ENCODE results near the gene WNT8B. TPM values are rescaled to one million over a fixed set of nuclear protein-coding genes. Genes with fewer than 3 reads are reported as not detected.

The WNT8B gene
- total RNA-seq, 2 experiments from 2014 or later, result not detected

DNA sequence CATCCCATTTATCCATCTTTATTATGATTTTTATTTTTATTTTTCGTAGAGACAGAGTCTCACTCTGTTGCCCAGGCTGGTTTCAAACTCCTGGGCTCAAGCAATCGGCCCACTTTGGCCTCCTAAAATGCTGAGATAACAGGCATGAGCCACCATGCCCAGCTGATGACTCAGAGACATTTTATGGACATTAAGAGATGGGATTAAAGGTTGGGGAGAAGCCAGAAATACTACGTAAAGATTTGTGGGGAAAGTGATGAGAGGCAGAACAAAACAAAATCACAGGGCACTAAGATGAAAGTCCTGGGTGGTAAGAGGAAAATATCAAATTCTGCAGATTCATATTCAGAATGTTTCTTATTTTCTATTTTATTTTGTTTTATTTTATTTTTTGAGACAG lies 7.6 kb downstream of the WNT8B start:
- no peak overlapping the region for H3K4me3 ChIP-seq (ENCODE audit: low read depth, low read length, poor library complexity, severe bottlenecking)
- intact Hi-C loops (cut with micrococcal nuclease; ENCODE audit: unreplicated experiment), result no loop called here
- no peaks in the 10 kb centered on the region for H3K9me3 ChIP-seq (ENCODE audit: low read length)
- no peaks in the 10 kb centered on the region for H3K9me2 ChIP-seq (ENCODE audit: insufficient read depth, low read length)
- no peaks in the 10 kb centered on the region for H3K4me1 ChIP-seq (ENCODE audit: insufficient read depth, low read length, poor library complexity, severe bottlenecking)
- H4K20me1 ChIP-seq (ENCODE audit: insufficient read depth, low read length), result no peaks in the 10 kb centered on the region
- no peaks in the 10 kb centered on the region for H3K79me2 ChIP-seq (ENCODE audit: insufficient read depth, low read depth, low read length)
- H3K36me3 ChIP-seq (ENCODE audit: insufficient read depth, low read length), result no peaks in the 10 kb centered on the region
- H3K4me2 ChIP-seq (ENCODE audit: low read length), result no peak overlapping the region
- H2AFZ ChIP-seq (ENCODE audit: low read length), result no peak overlapping the region
- no peak overlapping the region for H3K27ac ChIP-seq (ENCODE audit: low read depth, low read length, poor library complexity, severe bottlenecking)
- ChIA-PET CTCF (ENCODE audit: unreplicated experiment) (no interaction called here), POLR2A (no interaction called here)
- BruUV-seq (replicated peaks), result no TSS peak
- DNase-seq (ENCODE audit: low spot score), result no peak
- no peak for TF ChIP-seq EZH2phosphoT487 (IDR thresholded peaks at IDR 0.05; ENCODE audit: borderline replicate concordance, low read depth, low read length)
- TF ChIP-seq, protein P1, sequence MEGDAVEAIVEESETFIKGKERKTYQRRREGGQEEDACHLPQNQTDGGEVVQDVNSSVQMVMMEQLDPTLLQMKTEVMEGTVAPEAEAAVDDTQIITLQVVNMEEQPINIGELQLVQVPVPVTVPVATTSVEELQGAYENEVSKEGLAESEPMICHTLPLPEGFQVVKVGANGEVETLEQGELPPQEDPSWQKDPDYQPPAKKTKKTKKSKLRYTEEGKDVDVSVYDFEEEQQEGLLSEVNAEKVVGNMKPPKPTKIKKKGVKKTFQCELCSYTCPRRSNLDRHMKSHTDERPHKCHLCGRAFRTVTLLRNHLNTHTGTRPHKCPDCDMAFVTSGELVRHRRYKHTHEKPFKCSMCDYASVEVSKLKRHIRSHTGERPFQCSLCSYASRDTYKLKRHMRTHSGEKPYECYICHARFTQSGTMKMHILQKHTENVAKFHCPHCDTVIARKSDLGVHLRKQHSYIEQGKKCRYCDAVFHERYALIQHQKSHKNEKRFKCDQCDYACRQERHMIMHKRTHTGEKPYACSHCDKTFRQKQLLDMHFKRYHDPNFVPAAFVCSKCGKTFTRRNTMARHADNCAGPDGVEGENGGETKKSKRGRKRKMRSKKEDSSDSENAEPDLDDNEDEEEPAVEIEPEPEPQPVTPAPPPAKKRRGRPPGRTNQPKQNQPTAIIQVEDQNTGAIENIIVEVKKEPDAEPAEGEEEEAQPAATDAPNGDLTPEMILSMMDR (conservative IDR thresholded peaks at IDR 0.05; ENCODE audit: low read length), result no peak

DNA sequence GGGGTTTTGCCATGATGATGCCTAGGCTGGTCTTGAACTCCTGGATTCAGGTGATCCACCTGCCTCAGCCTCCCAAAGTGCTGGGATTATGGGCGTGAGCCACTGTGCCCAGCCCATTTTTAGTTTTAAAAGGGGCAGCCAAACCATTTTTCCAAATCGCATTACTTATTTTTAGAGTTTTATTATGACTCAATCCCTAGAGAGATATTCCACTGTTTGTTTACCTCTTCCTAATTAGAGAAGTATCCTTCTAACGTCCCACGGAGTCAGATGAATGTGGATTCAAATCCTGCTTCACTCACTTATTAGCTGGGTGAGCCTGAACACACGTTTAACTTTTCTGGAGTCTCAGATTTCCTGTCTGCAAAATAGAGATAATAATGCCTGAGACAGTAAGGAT lies 15.2 kb downstream of the WNT8B start:
- ChIA-PET CTCF (ENCODE audit: unreplicated experiment) (no interaction called here), POLR2A (interaction anchor here (0.6 kb wide), 2 partner anchors 306 to 419 kb away, joined by 3 read pairs; no protein-coding TSS in a partner anchor)
- Histone ChIP-seq H4K20me1 (ENCODE audit: insufficient read depth, low read length) (no peaks in the 10 kb centered on the region), H3K4me1 (ENCODE audit: insufficient read depth, low read length, poor library complexity, severe bottlenecking) (peaks cover 13% of the 10 kb centered on the region), H3K9me2 (ENCODE audit: insufficient read depth, low read length) (no peaks in the 10 kb centered on the region), H3K4me3 (ENCODE audit: low read depth, low read length, poor library complexity, severe bottlenecking) (no peak overlapping the region), H3K79me2 (ENCODE audit: insufficient read depth, low read depth, low read length) (no peaks in the 10 kb centered on the region), H3K36me3 (ENCODE audit: insufficient read depth, low read length) (no peaks in the 10 kb centered on the region), H3K9me3 (ENCODE audit: low read length) (no peaks in the 10 kb centered on the region), H3K27ac (ENCODE audit: low read depth, low read length, poor library complexity, severe bottlenecking) (no peak overlapping the region), H2AFZ (ENCODE audit: low read length) (no peak overlapping the region), H3K4me2 (ENCODE audit: low read length) (no peak overlapping the region)
- intact Hi-C loops (cut with micrococcal nuclease; ENCODE audit: unreplicated experiment), result no loop called here
- no peak for TF ChIP-seq EZH2phosphoT487 (IDR thresholded peaks at IDR 0.05; ENCODE audit: borderline replicate concordance, low read depth, low read length)
- TF ChIP-seq, protein P1 (conservative IDR thresholded peaks at IDR 0.05; ENCODE audit: low read length), result no peak
- DNase-seq (ENCODE audit: low spot score), result no peak
- no TSS peak for BruUV-seq (replicated peaks)

DNA sequence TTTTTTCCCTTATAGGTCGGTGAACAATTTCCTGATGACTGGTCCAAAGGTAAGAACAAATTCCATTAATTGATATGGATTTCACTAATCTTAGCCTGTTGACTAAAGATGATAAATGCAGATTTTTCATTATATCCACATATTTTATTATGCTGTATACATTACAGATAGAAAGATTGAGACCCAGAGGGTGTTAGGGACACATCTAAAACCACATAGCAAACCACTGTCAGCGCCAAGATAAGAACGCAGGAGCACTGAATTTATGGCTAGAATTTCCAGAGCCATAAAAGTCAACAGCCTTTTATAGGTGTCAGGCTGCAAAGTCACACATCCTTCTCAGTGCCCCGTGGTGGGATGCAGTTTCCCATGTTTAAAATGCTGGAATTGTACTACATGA lies 16.2 kb downstream of the WNT8B start:
- H3K36me3 ChIP-seq (ENCODE audit: insufficient read depth, low read length), result no peaks in the 10 kb centered on the region
- ChIA-PET POLR2A (no interaction called here), CTCF (ENCODE audit: unreplicated experiment) (no interaction called here)
- TF ChIP-seq EZH2phosphoT487 (IDR thresholded peaks at IDR 0.05; ENCODE audit: borderline replicate concordance, low read depth, low read length), result no peak
- TF ChIP-seq, protein P1 (conservative IDR thresholded peaks at IDR 0.05; ENCODE audit: low read length), result no peak
- H3K4me1 ChIP-seq (ENCODE audit: insufficient read depth, low read length, poor library complexity, severe bottlenecking), result peaks cover 13% of the 10 kb centered on the region
- intact Hi-C loops (cut with micrococcal nuclease; ENCODE audit: unreplicated experiment), result no loop called here
- no peak overlapping the region for H3K4me3 ChIP-seq (ENCODE audit: low read depth, low read length, poor library complexity, severe bottlenecking)
- H3K9me3 ChIP-seq (ENCODE audit: low read length), result no peaks in the 10 kb centered on the region
- H3K79me2 ChIP-seq (ENCODE audit: insufficient read depth, low read depth, low read length), result no peaks in the 10 kb centered on the region
- no peak overlapping the region for H3K27ac ChIP-seq (ENCODE audit: low read depth, low read length, poor library complexity, severe bottlenecking)
- H2AFZ ChIP-seq (ENCODE audit: low read length), result no peak overlapping the region
- no TSS peak for BruUV-seq (replicated peaks)
- no peak for DNase-seq (ENCODE audit: low spot score)
- H3K9me2 ChIP-seq (ENCODE audit: insufficient read depth, low read length), result no peaks in the 10 kb centered on the region
- H4K20me1 ChIP-seq (ENCODE audit: insufficient read depth, low read length), result no peaks in the 10 kb centered on the region
- no peak overlapping the region for H3K4me2 ChIP-seq (ENCODE audit: low read length)
